ENCODE data around the gene ZAR1L. TPM values are rescaled to one million over a fixed set of nuclear protein-coding genes. Genes with fewer than 3 reads are reported as not detected.
A peak's percentile ranks its signal among the peaks of the same experiment; 100 is the strongest.

ZAR1L gene
- polyA plus RNA-seq, 1 donor (not counting 4 experiments of a cell fraction or from before 2014, with no cell fraction given) = not detected

- Histone ChIP-seq H3K9ac (ENCODE audit: control insufficient read depth, extremely low read depth, insufficient read depth, low read length) (no peak overlapping the region), H2AFZ (ENCODE audit: control insufficient read depth, low read length) (peak overlapping the region; percentile 79), H3K9me3 (ENCODE audit: control insufficient read depth, low read depth, low read length) (no peaks in the 10 kb centered on the region), H3K9me1 (ENCODE audit: control insufficient read depth, extremely low read depth, insufficient read depth, low read length) (no peaks in the 10 kb centered on the region), H3K36me3 (ENCODE audit: control insufficient read depth in 2 of 2, extremely low read depth in 1 of 2, insufficient read depth in 2 of 2, low read length in 2 of 2) (no peaks in the 10 kb centered on the region), H3K4me2 (ENCODE audit: control insufficient read depth, extremely low read depth, insufficient read depth, low read depth, low read length) (peak overlapping the region; percentile 82), H3K4me3 (ENCODE audit: control insufficient read depth in 2 of 3, extremely low read depth in 1 of 3, insufficient read depth in 2 of 3, low read depth in 1 of 3, low read length in 3 of 3) (peak overlapping the region in 2 of 3 experiments; percentile 16 to 44), H3K79me2 (ENCODE audit: control insufficient read depth, insufficient read depth, low read length) (no peaks in the 10 kb centered on the region), H3K4me1 (ENCODE audit: control insufficient read depth, extremely low read depth, insufficient read depth, low read length) (peaks cover 14% of the 10 kb centered on the region), H3K27ac (ENCODE audit: control insufficient read depth, insufficient read depth, low read length) (no peak overlapping the region), H3K27me3 (ENCODE audit: control insufficient read depth, extremely low read depth, insufficient read depth, low read length) (no peaks in the 10 kb centered on the region), H4K20me1 (ENCODE audit: control insufficient read depth, extremely low read depth, insufficient read depth, low read length) (no peaks in the 10 kb centered on the region)
- dilution Hi-C loops (cut with MboI; ENCODE audit: extremely low pct_ligation_motif_present, low sequenced_read_pairs) = no loop called here
- DNase-seq (ENCODE audit: low read depth, low spot score) = no peak
- TF ChIP-seq CTCF (optimal IDR thresholded peaks at IDR 0.05 in 1 of 3, IDR thresholded peaks at IDR 0.05 in 1 of 3, conservative IDR thresholded peaks at IDR 0.05 in 1 of 3; ENCODE audit: extremely low read depth in 1 of 3, insufficient read depth in 2 of 3, low read length in 3 of 3) (no peak), EZH2 (IDR thresholded peaks at IDR 0.05; ENCODE audit: low read length) (no peak)
- FAIRE-seq = no peak
These were observed 60.7 kb downstream of the ZAR1L start for GRCh38 chr13:32254416-32254815.

- Histone ChIP-seq H4K20me1 (ENCODE audit: control insufficient read depth, extremely low read depth, insufficient read depth, low read length) (no peaks in the 10 kb centered on the region), H2AFZ (ENCODE audit: control insufficient read depth, low read length) (peak overlapping the region; percentile 79), H3K36me3 (ENCODE audit: control insufficient read depth in 2 of 2, extremely low read depth in 1 of 2, insufficient read depth in 2 of 2, low read length in 2 of 2) (no peaks in the 10 kb centered on the region), H3K4me1 (ENCODE audit: control insufficient read depth, extremely low read depth, insufficient read depth, low read length) (peaks cover 14% of the 10 kb centered on the region), H3K27ac (ENCODE audit: control insufficient read depth, insufficient read depth, low read length) (no peak overlapping the region), H3K4me3 (ENCODE audit: control insufficient read depth in 2 of 3, extremely low read depth in 1 of 3, insufficient read depth in 2 of 3, low read depth in 1 of 3, low read length in 3 of 3) (peak overlapping the region in 2 of 3 experiments; percentile 16 to 44), H3K9ac (ENCODE audit: control insufficient read depth, extremely low read depth, insufficient read depth, low read length) (no peak overlapping the region), H3K9me1 (ENCODE audit: control insufficient read depth, extremely low read depth, insufficient read depth, low read length) (no peaks in the 10 kb centered on the region), H3K79me2 (ENCODE audit: control insufficient read depth, insufficient read depth, low read length) (no peaks in the 10 kb centered on the region), H3K9me3 (ENCODE audit: control insufficient read depth, low read depth, low read length) (no peaks in the 10 kb centered on the region), H3K4me2 (ENCODE audit: control insufficient read depth, extremely low read depth, insufficient read depth, low read depth, low read length) (peak overlapping the region; percentile 82), H3K27me3 (ENCODE audit: control insufficient read depth, extremely low read depth, insufficient read depth, low read length) (no peaks in the 10 kb centered on the region)
- dilution Hi-C loops (cut with MboI; ENCODE audit: extremely low pct_ligation_motif_present, low sequenced_read_pairs) = no loop called here
- no peak for FAIRE-seq
- no peak for TF ChIP-seq EZH2 (IDR thresholded peaks at IDR 0.05; ENCODE audit: low read length)
- DNase-seq (ENCODE audit: low read depth, low spot score) = no peak
These were observed 61.2 kb downstream of the ZAR1L start for GRCh38 chr13:32253911-32254399.

Other genes with a start within 250 kb of the ZAR1L start
- gene BRCA2, start 145 bp upstream of the ZAR1L start, polyA plus RNA-seq = 0.73 to 2.4 TPM (median 1.1 TPM) in 3 replicates
- 0.41 to 1.3 TPM (median 1.1 TPM) in 3 replicates for gene N4BP2L1, start 112.8 kb upstream of the ZAR1L start, polyA plus RNA-seq
- gene N4BP2L2, start 223.4 kb upstream of the ZAR1L start, polyA plus RNA-seq = 27.6 to 75.4 TPM (median 46.1 TPM) in 3 replicates